K562 (cell line): ENCODE data around the gene MAP1LC3B. TPM values are rescaled to one million over a fixed set of nuclear protein-coding genes. Genes with fewer than 3 reads are reported as not detected.

Source experiments
- ATAC-seq: fragments of 200-7000 bp; cut with Tn5 transposase; 3 replicates; pipeline ENCODE4 v1.9.1; 2020; ENCODE audit warnings: moderate library complexity
- BruUV-seq: library from RNA; stranded (reverse); fragments of 400-500 nt; replicated peaks from 2 replicates; lab custom pipeline; 2021; lab: Mats Ljungman, UMichigan
- CTCF ChIA-PET: fragments of 300-600 bp; formaldehyde crosslinking; extraction: SDS; loops from one replicate; lab custom pipeline; 2021; ENCODE audit warnings: low intra/inter-chr PET ratio; lab: Yijun Ruan, JAX
- POLR2A ChIA-PET: fragments of 300-600, 350-650 bp; sonication (Branson Sonifier 250); formaldehyde crosslinking; extraction: SDS; loops from one replicate; lab custom pipeline; 2021; ENCODE audit warnings: antibody characterized with exemption, inconsistent platforms; lab: Yijun Ruan, JAX
- DNase-seq, 4 experiments: peaks; one replicate each; pipeline versions ENCODE4 v3.0.0 to v3.0.0-alpha.2; 2011 to 2018; ENCODE audit warnings: low spot score in 3 of 4, mixed read lengths in 3 of 4; ENCODE audit errors: extremely low read depth in 1 of 4
- FAIRE-seq: peaks from 2 replicates; lab custom pipeline; 2011; peaks lifted over from hg19 to GRCh38; lab: Jason Lieb, UNC
- H2AFZ ChIP-seq: 2 replicates; pipeline ENCODE4 v1.6.0; 2011; ENCODE audit warnings: low read depth, low read length, control low read depth, inconsistent platforms
- H3K27ac ChIP-seq: fragments of 200-600 bp; 3 replicates; pipeline ENCODE4 v1.8.0; 2011; ENCODE audit warnings: low read depth, mild to moderate bottlenecking, control low read depth, inconsistent platforms, low read length, moderate library complexity, mixed read lengths; ENCODE audit errors: extremely low read depth
- H3K27me3 ChIP-seq, 2 experiments: fragments of 300-600 bp in 1 of 2; 2 replicates in 1 of 2; 3 replicates in 1 of 2; pipeline versions ENCODE4 v1.6.0 to v1.8.0; 2011; ENCODE audit warnings: inconsistent platforms in 2 of 2, low read length in 2 of 2, mild to moderate bottlenecking in 1 of 2, mixed read lengths in 1 of 2, moderate library complexity in 1 of 2; ENCODE audit not compliant: control insufficient read depth in 2 of 2, insufficient read depth in 2 of 2
- H3K36me3 ChIP-seq: fragments of 300-600 bp; 3 replicates; pipeline ENCODE4 v1.8.0; 2011; ENCODE audit warnings: mild to moderate bottlenecking, low read length, inconsistent platforms; ENCODE audit not compliant: control insufficient read depth, insufficient read depth
- H3K4me1 ChIP-seq, 2 experiments: fragments of 200-600 bp in 1 of 2; replicated peaks in 1 of 2; 2 replicates in 1 of 2; 3 replicates in 1 of 2; pipeline versions ENCODE4 v1.5.1 to v1.8.0; 2011; ENCODE audit warnings: inconsistent platforms in 2 of 2, low read length in 2 of 2, mild to moderate bottlenecking in 1 of 2, mixed read lengths in 1 of 2, moderate library complexity in 1 of 2; ENCODE audit not compliant: control insufficient read depth in 2 of 2, insufficient read depth in 2 of 2
- H3K4me2 ChIP-seq: 2 replicates; pipeline ENCODE4 v1.6.1; 2011; ENCODE audit warnings: low read length, control low read depth, inconsistent platforms, mixed read lengths; ENCODE audit not compliant: insufficient read depth
- H3K4me3 ChIP-seq: fragments of 200-600 bp; sonication (generic), shearing (Covaris generic); 2 replicates; pipeline ENCODE4 v1.5.1; 2016; ENCODE audit warnings: control low read depth, inconsistent platforms
- H3K79me2 ChIP-seq: fragments of 200-600 bp; 3 replicates; pipeline ENCODE4 v1.8.0; 2011; ENCODE audit warnings: low read length, inconsistent platforms; ENCODE audit not compliant: control insufficient read depth, insufficient read depth
- H3K9ac ChIP-seq, 2 experiments: 2 replicates each; pipeline versions ENCODE4 v1.6.0 to v1.6.1; 2011; ENCODE audit warnings: low read depth in 2 of 2, low read length in 2 of 2, control low read depth in 1 of 2, inconsistent platforms in 1 of 2, mild to moderate bottlenecking in 1 of 2, mixed read lengths in 1 of 2; ENCODE audit not compliant: insufficient read depth in 1 of 2
- H3K9me1 ChIP-seq: one replicate; pipeline ENCODE4 v1.6.0; 2011; ENCODE audit warnings: inconsistent platforms, mild to moderate bottlenecking, low read length, moderate library complexity; ENCODE audit not compliant: control insufficient read depth, insufficient read depth
- H3K9me3 ChIP-seq: replicated peaks from 2 replicates; pipeline ENCODE4 v1.5.1; 2011; ENCODE audit warnings: low read depth, low read length, inconsistent platforms; ENCODE audit not compliant: control insufficient read depth, insufficient read depth
- H4K20me1 ChIP-seq: replicated peaks from 2 replicates; pipeline ENCODE4 v1.6.1; 2011; ENCODE audit warnings: low read length, inconsistent platforms, mixed read lengths; ENCODE audit not compliant: control insufficient read depth, insufficient read depth
- ARID1B ChIP-seq: fragments of 450-650 bp; IDR thresholded peaks from 2 replicates; pipeline ENCODE4 v1.6.1; 2016; ENCODE audit warnings: antibody characterized with exemption, mild to moderate bottlenecking, inconsistent platforms
- CEBPG ChIP-seq, 3 experiments: fragments of 200-800 bp in 1 of 3; sonication (Bioruptor generic) in 1 of 3; sonication (generic) in 1 of 3; formaldehyde crosslinking in 1 of 3; IDR thresholded peaks in 2 of 3; conservative IDR thresholded peaks in 1 of 3; 2 replicates each; pipeline versions ENCODE4 v1.6.1 to v1.8.0; 2016 to 2022; ENCODE audit warnings: missing compliant biosample characterization in 2 of 3, missing genetic modification characterization in 2 of 3, mild to moderate bottlenecking in 1 of 3, missing genetic modification reagents in 1 of 3
- CREM ChIP-seq: IDR thresholded peaks from 2 replicates; pipeline ENCODE4 v1.6.1; 2014; ENCODE audit warnings: antibody characterized with exemption, low read depth
- EGR1 ChIP-seq: fragments of 450-650 bp; conservative IDR thresholded peaks from 2 replicates; pipeline ENCODE4 v1.6.1; 2017; ENCODE audit warnings: mild to moderate bottlenecking
- ILK ChIP-seq: fragments of 450-650 bp; IDR thresholded peaks from 2 replicates; pipeline ENCODE4 v1.6.1; 2016; ENCODE audit warnings: missing genetic modification characterization, low read depth, mild to moderate bottlenecking, missing compliant biosample characterization, moderate library complexity, borderline replicate concordance
- MYBL2 ChIP-seq, 2 experiments: fragments of 450-650 bp in 1 of 2; sonication (generic) in 1 of 2; formaldehyde crosslinking in 1 of 2; IDR thresholded peaks; 2 replicates each; pipeline versions ENCODE4 v1.6.1 to v1.8.1; 2017 to 2022; ENCODE audit warnings: borderline replicate concordance in 1 of 2, inconsistent platforms in 1 of 2, low read depth in 1 of 2, mild to moderate bottlenecking in 1 of 2, missing genetic modification reagents in 1 of 2, moderate library complexity in 1 of 2
- NR1H2 ChIP-seq: sonication (generic); formaldehyde crosslinking; IDR thresholded peaks from 2 replicates; pipeline ENCODE4 v1.4.0; 2020; ENCODE audit warnings: mild to moderate bottlenecking, missing genetic modification reagents
- RB1 ChIP-seq: fragments of 450-650 bp; IDR thresholded peaks from 2 replicates; pipeline ENCODE4 v1.6.1; 2017; ENCODE audit warnings: low read depth, mild to moderate bottlenecking
- SMARCC2 ChIP-seq: fragments of 450-650 bp; IDR thresholded peaks from 2 replicates; pipeline ENCODE4 v1.6.1; 2017; ENCODE audit warnings: antibody characterized with exemption, moderate library complexity, mild to moderate bottlenecking, low read depth
- SREBF2 ChIP-seq: sonication (generic); formaldehyde crosslinking; IDR thresholded peaks from 2 replicates; pipeline ENCODE4 v1.4.0; 2020; ENCODE audit warnings: mild to moderate bottlenecking, missing genetic modification reagents
- STAG1 ChIP-seq: sonication (generic); formaldehyde crosslinking; IDR thresholded peaks from 2 replicates; pipeline ENCODE4 v1.5.0; 2020; ENCODE audit warnings: missing genetic modification reagents, borderline replicate concordance
- TAF15 ChIP-seq: fragments of 200-400 bp; formaldehyde crosslinking; IDR thresholded peaks from 2 replicates; pipeline ENCODE4 v1.6.1; 2017; ENCODE audit warnings: mild to moderate bottlenecking, low read depth, low read length, moderate library complexity
- YBX1 ChIP-seq: fragments of 450-650 bp; IDR thresholded peaks from 2 replicates; pipeline ENCODE4 v1.7.1; 2016; ENCODE audit warnings: mild to moderate bottlenecking
- ZBED1 ChIP-seq: IDR thresholded peaks from 2 replicates; pipeline ENCODE4 v1.6.1; 2014
- ZFP36 ChIP-seq: fragments of 150-350 bp; IDR thresholded peaks from 2 replicates; pipeline ENCODE4 v1.6.1; 2018; ENCODE audit warnings: low read length, low read depth; ENCODE audit not compliant: partially characterized antibody
- ZNF12 ChIP-seq: sonication (generic); formaldehyde crosslinking; IDR thresholded peaks from 2 replicates; pipeline ENCODE4 v1.4.0; 2020; ENCODE audit warnings: mild to moderate bottlenecking, missing genetic modification reagents
- ZNF121 ChIP-seq: sonication (generic); formaldehyde crosslinking; conservative IDR thresholded peaks from 2 replicates; pipeline ENCODE4 v1.8.0; 2022; ENCODE audit warnings: missing genetic modification reagents
- ZNF23 ChIP-seq: fragments of 250-450 bp; sonication (Bioruptor Pico); IDR thresholded peaks from 2 replicates; pipeline ENCODE4 v1.4.0; 2020; ENCODE audit warnings: mild to moderate bottlenecking
- ZNF316 ChIP-seq: fragments of 450-650 bp; IDR thresholded peaks from 2 replicates; pipeline ENCODE4 v1.6.1; 2016
- ZNF584 ChIP-seq: fragments of 200-800 bp; sonication (Bioruptor generic); IDR thresholded peaks from 2 replicates; pipeline ENCODE4 v1.6.1; 2016; ENCODE audit warnings: low read depth, mild to moderate bottlenecking, missing genetic modification characterization, missing compliant biosample characterization
- ZNF589 ChIP-seq: fragments of 200-800 bp; sonication (Bioruptor generic); IDR thresholded peaks from 2 replicates; pipeline ENCODE4 v1.6.1; 2016; ENCODE audit warnings: low read depth, missing genetic modification characterization, missing compliant biosample characterization
- WGBS: fragments of 100-300 bp; shearing (Covaris generic); methylation state at CpG from one replicate; pipeline ENCODE4 v1.1.6; 2016; ENCODE audit warnings: low coverage, mixed read lengths; ENCODE audit not compliant: insufficient coverage; ENCODE audit errors: missing lambda C conversion rate; 5-methylcytosine and 5-hydroxymethylcytosine counted together
- in situ Hi-C: fragments of 300-500 bp; cut with MboI; formaldehyde crosslinking; loops from 4 replicates; pipeline ENCODE4 v1.15.0; 2018; ENCODE audit warnings: inconsistent platforms, mixed read lengths
- intact Hi-C: fragments of 100-400 bp; cut with micrococcal nuclease; formaldehyde crosslinking; loops from 2 replicates; pipeline ENCODE4 v1.14.2; 2022
- polyA plus RNA-seq, 8 experiments: library from polyadenylated mRNA; depleted of rRNA in 4 of 8; stranded (reverse) in 5 of 8; unstranded in 3 of 8; fragments of >200 nt; fragmentation: Nextera tagmentation in 2 of 8; fragmentation: Illumina TruSeq in 1 of 8; extraction: Ambion mirVana in 2 of 8; extraction: Trizol in 1 of 8; gene quantifications; 2 replicates each; pipeline versions ENCODE4 v1.2.1 to v1.2.3, GENCODE V29; 2011 to 2014; ENCODE audit warnings: inconsistent platforms in 1 of 8, missing spikeins in 1 of 8
- total RNA-seq, 7 experiments: library from RNA; depleted of rRNA in 6 of 7; stranded (reverse); fragments of >200 nt in 6 of 7; fragmentation: Illumina TruSeq in 2 of 7; extraction: Trizol in 2 of 7; gene quantifications; 2 replicates each; pipeline versions ENCODE4 v1.2.1 to v1.2.3, GENCODE V29; 2011 to 2021; ENCODE audit warnings: low replicate concordance in 1 of 7

Gene MAP1LC3B
- total and polyA plus RNA-seq, 9 of the 15 experiments (the other 6 are each of a cell fraction or from before 2014, with no cell fraction given), result 16.0 to 81.5 (median 36.7) TPM

GRCh38 chr16:87391324-87391949 lies 699 bp upstream of the MAP1LC3B start (continued):
- TF ChIP-seq ZNF589, result peak; percentile 88; the same call in 1 of the 2 replicates

- Histone ChIP-seq H2AFZ (peak overlapping the region; percentile 38), H4K20me1 (peaks cover 33% of the 10 kb centered on the region), H3K79me2 (peaks cover 62% of the 10 kb centered on the region), H3K9me3 (no peaks in the 10 kb centered on the region), H3K36me3 (peaks cover 18% of the 10 kb centered on the region), H3K4me3 (peak overlapping the region; percentile 89), H3K27me3 (no peaks in the 10 kb centered on the region), H3K9me1 (no peaks in the 10 kb centered on the region), H3K27ac (peak overlapping the region; percentile 84), H3K4me1 (peaks cover 22 to 25% of the 10 kb centered on the region in 2 experiments), H3K9ac (peak overlapping the region; percentile 92 to 94), H3K4me2 (peak overlapping the region; percentile 99)
- ATAC-seq, result peak; percentile 5
- CTCF ChIA-PET, result interaction anchor here (1.2 kb wide), 1 partner anchor 243 kb away, joined by 3 read pairs; no protein-coding TSS in a partner anchor
- in situ Hi-C loops (no loop called here), intact Hi-C loops (loop anchor here (2.0 to 5.0 kb wide), 3 partner anchors 76 to 244 kb away; partner anchors contain the start of genes C16orf95 and ZCCHC14)
- peak in 2 of 4 experiments; percentile 47 to 68 for DNase-seq
- peak; percentile 71 for FAIRE-seq
- WGBS, result 2% methylated on average over 34 of the region's 53 CpGs
- BruUV-seq, result TSS peak; percentile 63
- POLR2A ChIA-PET, result interaction anchor here (0.6 to 6.0 kb wide), 8 partner anchors 8 to 42 kb away, joined by 3 to 51 read pairs (median 6); partner anchors contain the start of gene FBXO31
- no peak for TF ChIP-seq ZNF584 (CRISPR knock-in tag)
- TF ChIP-seq MYBL2 (IDR thresholded peaks at IDR 0.05; ENCODE audit: low read depth), result no peak
- no peak for TF ChIP-seq MYBL2 (CRISPR knock-in tag; IDR thresholded peaks at IDR 0.05; ENCODE audit: borderline replicate concordance)
- TF ChIP-seq ARID1B, result peak; percentile 18; the same call in 1 of the 2 replicates
- no peak for TF ChIP-seq TAF15
- no peak for TF ChIP-seq NR1H2 (CRISPR knock-in tag)
- TF ChIP-seq EGR1, result 0 out of 2 replicates have a peak, but pooled peaks have one; percentile 14
- TF ChIP-seq ZNF316, result no peak
- TF ChIP-seq ZNF121 (CRISPR knock-in tag), result no peak
- TF ChIP-seq CREM, result 0 out of 2 replicates have a peak, but pooled peaks have one; percentile 7
- TF ChIP-seq CEBPG (CRISPR knock-in tag; IDR thresholded peaks at IDR 0.05), result peak; percentile 30; the same call in 1 of the 2 replicates
- no peak for TF ChIP-seq CEBPG (tag; conservative IDR thresholded peaks at IDR 0.05 in 1 of 2, IDR thresholded peaks at IDR 0.05 in 1 of 2)
- no peak for TF ChIP-seq YBX1
- peak; percentile 65 for TF ChIP-seq SMARCC2
- no peak for TF ChIP-seq RB1
- no peak for TF ChIP-seq ZFP36
- TF ChIP-seq ZNF23 (CRISPR knock-in tag), result no peak
- no peak for TF ChIP-seq ILK (tag)
- TF ChIP-seq ZBED1, result no peak
- TF ChIP-seq SREBF2 (CRISPR knock-in tag), result no peak
- TF ChIP-seq STAG1 (CRISPR knock-in tag), result no peak
- TF ChIP-seq ZNF12 (CRISPR knock-in tag), result 0 out of 2 replicates have a peak, but pooled peaks have one; percentile 35
These were observed 914 bp downstream of the MAP1LC3B start for GRCh38 chr16:87392821-87393679.
